Measurements from ENCODE around the gene HTR2C.

GRCh38 chrX:114675365-114675764 lies 91.5 kb downstream of the HTR2C start:
- no peak for TF ChIP-seq CTCF (conservative IDR thresholded peaks at IDR 0.05)
- TF ChIP-seq EZH2 (IDR thresholded peaks at IDR 0.05; ENCODE audit: low read depth): no peak
